Measurements from ENCODE around the gene RAB40C. TPM values are rescaled to one million over a fixed set of nuclear protein-coding genes. Genes with fewer than 3 reads are reported as not detected.

Gene RAB40C
- total RNA-seq, 1 experiment from 2014 or later: 20.8 TPM

DNA sequence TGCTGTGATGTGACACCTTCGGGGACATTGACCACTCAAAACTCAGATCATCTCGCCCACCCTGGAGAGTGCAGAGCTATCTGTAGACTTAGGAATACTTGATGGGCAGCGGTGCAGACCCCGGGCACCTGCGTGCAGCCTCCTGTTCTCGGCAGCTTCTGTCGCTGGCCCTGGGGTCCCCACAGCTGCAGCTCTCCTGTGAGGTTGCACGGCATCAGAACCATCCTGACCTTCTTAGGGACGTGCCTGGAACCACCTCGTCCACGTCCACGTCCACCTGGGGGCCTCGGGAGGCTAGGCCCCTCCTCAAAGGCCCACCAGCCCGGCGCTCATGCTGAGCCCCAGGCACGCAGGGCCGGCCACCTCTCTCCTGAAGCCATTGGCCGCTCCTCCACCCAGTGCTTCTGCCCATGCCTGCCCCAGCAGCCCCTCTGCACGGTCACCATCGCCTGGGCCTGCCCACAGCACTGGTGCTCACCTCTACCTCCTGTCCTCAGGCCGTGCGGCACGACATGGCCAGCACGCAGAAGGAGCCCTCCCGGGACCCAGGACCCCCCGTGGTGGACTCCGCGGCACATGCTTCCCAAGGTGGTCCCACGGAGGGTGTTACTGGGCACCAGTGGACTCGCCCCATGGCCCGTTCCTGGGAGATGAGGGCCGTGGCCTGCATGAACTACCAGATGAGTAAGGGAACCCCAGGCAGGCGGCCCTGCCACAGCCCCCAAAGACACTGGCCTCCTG, 38.6 kb downstream of the RAB40C start:
- no peaks in the 10 kb centered on the region for H3K27me3 ChIP-seq
- DNase-seq: no peak
- H3K4me3 ChIP-seq: no peak overlapping the region
- no peaks in the 10 kb centered on the region for H3K9me3 ChIP-seq
- H3K36me3 ChIP-seq: peaks cover 24% of the 10 kb centered on the region

DNA sequence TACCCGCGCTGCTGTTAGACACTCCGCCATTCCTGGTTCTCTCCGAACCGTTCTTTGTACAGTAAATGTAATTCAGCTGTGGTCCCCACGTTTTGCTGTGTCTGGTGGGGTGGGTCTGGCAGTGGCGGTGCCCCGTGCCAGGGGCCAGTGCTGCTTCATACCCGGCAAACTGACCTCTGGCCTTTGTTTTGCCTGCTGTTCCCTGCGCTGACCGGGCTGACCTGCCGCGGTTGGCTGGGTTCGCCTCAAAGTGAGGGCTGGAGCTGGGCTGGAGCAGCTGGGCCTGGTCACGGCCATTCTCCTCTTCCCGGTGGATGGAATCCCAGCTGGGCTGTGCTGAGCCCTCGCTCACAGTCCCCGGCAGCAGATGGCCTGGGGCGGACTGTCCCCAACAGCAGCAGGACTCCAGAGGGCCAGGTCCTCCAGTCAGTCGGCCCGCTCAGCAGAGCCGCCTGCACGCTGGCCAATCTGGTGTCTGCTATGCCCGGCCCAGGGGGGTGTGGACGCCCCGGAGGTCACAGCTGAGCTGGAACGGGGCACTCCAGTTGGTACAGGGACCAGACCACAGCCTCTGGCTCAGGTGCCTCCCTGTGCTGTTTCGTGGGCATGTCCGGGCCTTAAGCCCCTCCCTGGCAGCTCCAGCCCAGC, 39.4 kb downstream of the RAB40C start:
- Histone ChIP-seq H3K27me3 (no peaks in the 10 kb centered on the region), H3K36me3 (peaks cover 25% of the 10 kb centered on the region)
- no peak for DNase-seq

DNA sequence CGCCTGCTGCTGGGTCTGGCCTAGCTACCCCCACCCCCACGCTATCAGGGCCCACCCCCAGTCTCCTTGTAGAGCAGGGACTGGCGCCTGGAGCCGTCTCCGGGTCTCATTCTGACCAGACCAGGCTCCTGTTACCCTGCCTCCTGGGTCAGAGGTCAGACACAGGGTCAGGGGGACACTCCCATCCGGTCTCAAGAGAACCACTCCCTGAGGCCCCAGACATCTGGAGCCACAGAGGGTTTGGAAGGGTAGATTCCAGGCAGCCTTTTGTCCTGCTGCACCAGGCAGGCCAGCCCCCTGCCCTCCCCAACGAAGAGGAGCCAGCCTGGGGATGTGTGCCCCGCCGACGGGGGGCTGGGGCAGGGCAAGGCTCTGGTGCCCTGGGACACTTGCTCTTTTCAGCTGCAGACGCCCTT, 40.0 kb downstream of the RAB40C start:
- H3K4me3 ChIP-seq: no peak overlapping the region
- DNase-seq: no peak

More for the DNA sequence above, 39.4 kb downstream of the RAB40C start:
- Histone ChIP-seq H3K4me3 (no peak overlapping the region), H3K9me3 (no peaks in the 10 kb centered on the region)

DNA sequence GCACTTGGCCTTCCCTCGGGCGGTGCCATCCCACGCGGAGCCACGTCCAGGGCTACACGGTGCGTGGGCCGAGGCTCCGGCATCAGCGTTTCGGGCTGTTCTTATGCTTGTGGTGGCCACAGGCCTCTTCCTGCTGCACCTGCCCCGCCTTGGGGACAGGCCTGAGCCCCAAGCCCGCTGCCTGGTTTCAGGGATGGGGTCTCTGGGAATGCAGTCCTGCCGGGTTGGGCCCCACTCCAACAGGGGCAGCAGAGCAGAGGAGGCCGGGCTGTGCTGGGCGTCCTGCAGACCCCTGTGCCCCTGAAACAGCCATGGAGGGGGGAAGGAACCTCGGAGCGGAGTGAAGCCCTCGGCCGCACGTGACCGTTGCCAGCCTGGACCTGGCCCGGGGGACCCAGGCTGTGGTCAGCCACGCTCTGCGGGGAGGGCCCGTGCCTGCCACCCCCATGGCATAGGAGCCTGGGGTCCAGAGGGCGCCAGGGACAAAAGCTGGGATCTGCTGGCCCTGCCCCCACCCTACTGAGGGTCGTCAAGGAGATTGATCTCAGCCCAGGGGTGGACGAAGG, 40.5 kb downstream of the RAB40C start:
- H3K36me3 ChIP-seq: peaks cover 30% of the 10 kb centered on the region
- H3K4me3 ChIP-seq: no peak overlapping the region
- DNase-seq: no peak
- no peaks in the 10 kb centered on the region for H3K9me3 ChIP-seq
- no peaks in the 10 kb centered on the region for H3K27me3 ChIP-seq

More for the DNA sequence above, 40.0 kb downstream of the RAB40C start:
- Histone ChIP-seq H3K36me3 (peaks cover 30% of the 10 kb centered on the region), H3K9me3 (no peaks in the 10 kb centered on the region), H3K27me3 (no peaks in the 10 kb centered on the region)

DNA sequence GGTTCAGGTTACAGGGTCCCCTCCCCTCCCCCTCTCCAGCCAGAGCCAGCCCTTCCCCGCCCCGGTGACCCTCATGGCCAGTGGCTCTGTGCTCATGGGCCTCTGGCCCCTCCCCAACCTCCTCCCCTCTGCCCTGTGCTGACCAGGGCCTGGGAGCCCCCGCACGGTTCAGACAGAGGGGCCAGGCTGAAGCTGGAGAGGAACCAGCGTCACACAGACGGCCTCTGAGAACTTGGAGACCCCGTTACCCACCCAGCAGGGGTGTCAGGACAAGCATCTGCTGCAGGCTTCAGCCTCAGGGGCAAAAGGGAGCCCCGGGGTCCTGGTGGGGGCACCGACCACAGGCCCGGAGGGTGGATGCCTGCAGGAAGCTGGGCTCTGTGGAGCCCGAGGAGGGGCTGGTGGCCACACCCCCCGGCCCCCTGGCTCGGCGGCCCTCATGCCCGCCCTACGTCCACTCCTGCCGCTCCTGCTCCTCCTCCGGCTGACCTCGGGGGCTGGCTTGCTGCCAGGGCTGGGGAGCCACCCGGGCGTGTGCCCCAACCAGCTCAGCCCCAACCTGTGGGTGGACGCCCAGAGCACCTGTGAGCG, 41.0 kb downstream of the RAB40C start, which contains the start of gene WFIKKN1:
WFIKKN1 (plus strand) TSS at position 171 of the 591 bp plus-strand sequence; CDS start at position 440, 269 bp downstream.
- H3K4me3 ChIP-seq: no peak within 1 kb of the TSS
- peaks cover 27% of the 10 kb centered on the region for H3K36me3 ChIP-seq
- H3K9me3 ChIP-seq: no peaks in the 10 kb centered on the region
- DNase-seq: no peak
- no peaks in the 10 kb centered on the region for H3K27me3 ChIP-seq

DNA sequence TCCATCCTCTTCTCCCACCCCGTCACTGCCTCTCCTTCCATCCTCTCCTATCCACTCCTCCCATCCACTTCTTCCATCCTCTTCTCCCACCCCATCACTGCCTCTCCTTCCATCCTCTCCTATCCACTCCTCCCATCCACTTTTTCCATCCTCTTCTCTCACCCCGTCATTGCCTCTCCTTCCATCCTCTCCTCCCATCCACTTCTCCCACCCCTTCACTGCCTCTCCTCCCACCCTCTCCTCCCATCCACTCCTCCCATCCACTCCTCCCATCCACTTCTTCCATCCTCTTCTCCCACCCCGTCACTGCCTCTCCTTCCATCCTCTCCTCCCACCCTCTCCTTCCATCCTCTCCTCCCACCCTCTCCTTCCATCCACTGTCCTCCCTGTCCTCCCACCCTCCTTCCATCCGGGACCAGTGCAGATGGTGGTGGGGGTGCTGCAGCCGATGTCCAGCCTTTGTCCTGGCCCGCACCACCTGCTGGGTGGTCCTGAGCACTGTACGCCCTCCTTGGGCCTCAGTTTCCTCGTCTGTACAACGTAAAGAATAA, 42.0 kb downstream of the RAB40C start:
- DNase-seq: no peak
- Histone ChIP-seq H3K4me3 (no peak overlapping the region), H3K36me3 (peaks cover 21% of the 10 kb centered on the region)

DNA sequence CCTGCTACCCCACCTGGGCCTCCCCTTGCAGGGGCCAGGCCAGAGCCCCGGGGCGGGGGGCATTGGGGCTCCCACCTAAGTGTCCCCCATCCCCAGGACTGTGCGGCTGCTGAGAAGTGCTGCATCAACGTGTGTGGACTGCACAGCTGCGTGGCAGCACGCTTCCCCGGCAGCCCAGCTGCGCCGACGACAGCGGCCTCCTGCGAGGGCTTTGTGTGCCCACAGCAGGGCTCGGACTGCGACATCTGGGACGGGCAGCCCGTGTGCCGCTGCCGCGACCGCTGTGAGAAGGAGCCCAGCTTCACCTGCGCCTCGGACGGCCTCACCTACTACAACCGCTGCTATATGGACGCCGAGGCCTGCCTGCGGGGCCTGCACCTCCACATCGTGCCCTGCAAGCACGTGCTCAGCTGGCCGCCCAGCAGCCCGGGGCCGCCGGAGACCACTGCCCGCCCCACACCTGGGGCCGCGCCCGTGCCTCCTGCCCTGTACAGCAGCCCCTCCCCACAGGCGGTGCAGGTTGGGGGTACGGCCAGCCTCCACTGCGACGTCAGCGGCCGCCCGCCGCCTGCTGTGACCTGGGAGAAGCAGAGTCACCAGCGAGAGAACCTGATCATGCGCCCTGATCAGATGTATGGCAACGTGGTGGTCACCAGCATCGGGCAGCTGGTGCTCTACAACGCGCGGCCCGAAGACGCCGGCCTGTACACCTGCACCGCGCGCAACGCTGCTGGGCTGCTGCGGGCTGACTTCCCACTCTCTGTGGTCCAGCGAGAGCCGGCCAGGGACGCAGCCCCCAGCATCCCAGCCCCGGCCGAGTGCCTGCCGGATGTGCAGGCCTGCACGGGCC, 42.8 kb downstream of the RAB40C start:
- Histone ChIP-seq H3K36me3 (peaks cover 15% of the 10 kb centered on the region), H3K27me3 (no peaks in the 10 kb centered on the region), H3K9me3 (no peaks in the 10 kb centered on the region), H3K4me3 (no peak overlapping the region)
- no peak for DNase-seq

More for the DNA sequence above, 42.0 kb downstream of the RAB40C start:
- H3K27me3 ChIP-seq: no peaks in the 10 kb centered on the region
- H3K9me3 ChIP-seq: no peaks in the 10 kb centered on the region

DNA sequence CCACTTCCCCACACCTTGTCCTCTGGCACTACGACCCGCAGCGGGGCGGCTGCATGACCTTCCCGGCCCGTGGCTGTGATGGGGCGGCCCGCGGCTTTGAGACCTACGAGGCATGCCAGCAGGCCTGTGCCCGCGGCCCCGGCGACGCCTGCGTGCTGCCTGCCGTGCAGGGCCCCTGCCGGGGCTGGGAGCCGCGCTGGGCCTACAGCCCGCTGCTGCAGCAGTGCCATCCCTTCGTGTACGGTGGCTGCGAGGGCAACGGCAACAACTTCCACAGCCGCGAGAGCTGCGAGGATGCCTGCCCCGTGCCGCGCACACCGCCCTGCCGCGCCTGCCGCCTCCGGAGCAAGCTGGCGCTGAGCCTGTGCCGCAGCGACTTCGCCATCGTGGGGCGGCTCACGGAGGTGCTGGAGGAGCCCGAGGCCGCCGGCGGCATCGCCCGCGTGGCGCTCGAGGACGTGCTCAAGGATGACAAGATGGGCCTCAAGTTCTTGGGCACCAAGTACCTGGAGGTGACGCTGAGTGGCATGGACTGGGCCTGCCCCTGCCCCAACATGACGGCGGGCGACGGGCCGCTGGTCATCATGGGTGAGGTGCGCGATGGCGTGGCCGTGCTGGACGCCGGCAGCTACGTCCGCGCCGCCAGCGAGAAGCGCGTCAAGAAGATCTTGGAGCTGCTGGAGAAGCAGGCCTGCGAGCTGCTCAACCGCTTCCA, 43.6 kb downstream of the RAB40C start:
- Histone ChIP-seq H3K36me3 (peaks cover 9% of the 10 kb centered on the region), H3K27me3 (no peaks in the 10 kb centered on the region), H3K9me3 (no peaks in the 10 kb centered on the region), H3K4me3 (no peak overlapping the region)
- no peak for DNase-seq

DNA sequence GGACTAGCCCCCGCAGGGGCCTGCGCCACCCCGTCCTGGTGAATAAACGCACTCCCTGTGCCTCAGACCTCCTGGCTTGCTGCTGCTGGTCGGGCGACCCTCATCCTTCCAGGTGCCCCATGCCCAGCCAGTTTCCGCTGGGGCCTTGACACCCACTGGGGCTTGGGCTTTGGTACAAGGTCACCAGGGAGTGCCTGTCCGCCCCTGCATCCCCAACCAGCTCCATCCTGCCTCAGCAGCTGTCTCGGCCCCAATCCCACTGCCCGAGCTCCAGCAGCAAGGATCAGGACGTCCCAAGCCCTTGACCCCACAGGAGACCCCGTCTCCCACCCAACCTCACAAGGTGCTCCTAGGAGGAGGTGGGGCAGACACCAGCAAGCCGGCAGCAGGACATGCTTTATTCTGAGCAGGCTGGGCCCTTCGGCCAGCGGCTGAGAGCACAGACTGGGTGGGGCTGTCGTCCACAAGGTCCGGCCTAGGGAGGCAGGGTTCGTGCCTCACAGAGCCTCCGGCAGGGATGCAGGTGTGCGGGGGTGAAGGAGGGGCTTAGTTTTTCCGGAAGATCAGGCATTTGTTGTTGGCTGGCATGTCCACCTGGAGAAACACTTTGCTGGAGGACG, 44.3 kb downstream of the RAB40C start:
- Histone ChIP-seq H3K4me3 (no peak overlapping the region), H3K27me3 (no peaks in the 10 kb centered on the region), H3K9me3 (no peaks in the 10 kb centered on the region), H3K36me3 (peaks cover 9% of the 10 kb centered on the region)
- no peak for DNase-seq

DNA sequence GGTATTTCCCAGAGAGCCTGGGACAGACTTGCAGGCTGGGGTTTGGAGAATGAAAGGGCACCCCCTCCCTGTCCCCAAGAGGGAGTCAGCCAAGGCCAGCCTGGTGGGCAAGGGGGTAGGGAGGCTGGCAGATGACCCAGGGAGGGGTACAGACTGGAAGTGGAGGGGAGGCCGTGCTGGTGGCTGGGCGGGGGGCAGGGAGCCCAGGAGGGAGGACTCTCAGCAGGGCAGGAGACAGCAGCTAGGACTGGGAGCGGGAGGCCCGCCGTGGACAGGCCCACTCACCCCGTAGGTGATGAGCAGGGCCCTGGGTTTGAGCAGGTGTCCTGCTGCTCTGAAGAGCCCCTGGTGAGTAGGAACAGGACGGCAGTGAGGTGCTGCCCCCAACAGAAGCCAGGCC, 45.1 kb downstream of the RAB40C start:
- no peak for DNase-seq
- Histone ChIP-seq H3K27me3 (no peaks in the 10 kb centered on the region), H3K9me3 (no peaks in the 10 kb centered on the region), H3K36me3 (peaks cover 9% of the 10 kb centered on the region), H3K4me3 (peak overlapping the region; percentile 63)

DNA sequence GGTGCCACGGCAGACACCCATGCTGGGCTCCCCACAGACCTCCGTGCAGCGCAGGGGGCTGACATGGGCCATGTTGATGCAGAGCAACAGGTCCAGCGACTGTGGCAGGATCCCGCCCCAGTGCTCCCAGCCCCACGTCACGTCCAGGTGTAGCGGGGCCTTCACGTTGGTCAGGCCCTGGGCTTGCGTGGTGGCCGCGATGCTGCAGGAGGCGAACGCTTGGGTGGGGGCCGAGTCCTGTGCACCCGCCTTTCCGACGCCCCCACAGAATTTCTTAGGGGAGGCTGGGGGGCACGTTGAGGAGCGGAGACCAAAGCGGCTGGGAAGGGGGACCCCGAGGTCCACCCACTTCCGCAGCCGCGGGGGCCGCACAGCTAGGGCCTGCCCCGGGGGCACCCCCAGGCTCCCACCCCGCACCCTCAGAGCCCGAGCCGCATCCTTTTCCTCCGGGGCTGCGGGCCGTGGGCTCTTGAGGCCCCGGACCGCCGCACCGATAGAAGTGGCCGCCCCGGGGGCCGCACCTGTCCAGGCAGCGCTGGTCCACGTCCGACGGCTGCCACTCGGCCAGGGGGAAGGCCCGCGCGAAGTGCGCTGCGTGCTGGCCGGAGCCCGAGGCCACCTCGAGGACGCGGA, 45.8 kb downstream of the RAB40C start:
- Histone ChIP-seq H3K36me3 (peaks cover 9% of the 10 kb centered on the region), H3K9me3 (no peaks in the 10 kb centered on the region), H3K27me3 (no peaks in the 10 kb centered on the region), H3K4me3 (peak overlapping the region; percentile 63)
- DNase-seq: no peak

DNA sequence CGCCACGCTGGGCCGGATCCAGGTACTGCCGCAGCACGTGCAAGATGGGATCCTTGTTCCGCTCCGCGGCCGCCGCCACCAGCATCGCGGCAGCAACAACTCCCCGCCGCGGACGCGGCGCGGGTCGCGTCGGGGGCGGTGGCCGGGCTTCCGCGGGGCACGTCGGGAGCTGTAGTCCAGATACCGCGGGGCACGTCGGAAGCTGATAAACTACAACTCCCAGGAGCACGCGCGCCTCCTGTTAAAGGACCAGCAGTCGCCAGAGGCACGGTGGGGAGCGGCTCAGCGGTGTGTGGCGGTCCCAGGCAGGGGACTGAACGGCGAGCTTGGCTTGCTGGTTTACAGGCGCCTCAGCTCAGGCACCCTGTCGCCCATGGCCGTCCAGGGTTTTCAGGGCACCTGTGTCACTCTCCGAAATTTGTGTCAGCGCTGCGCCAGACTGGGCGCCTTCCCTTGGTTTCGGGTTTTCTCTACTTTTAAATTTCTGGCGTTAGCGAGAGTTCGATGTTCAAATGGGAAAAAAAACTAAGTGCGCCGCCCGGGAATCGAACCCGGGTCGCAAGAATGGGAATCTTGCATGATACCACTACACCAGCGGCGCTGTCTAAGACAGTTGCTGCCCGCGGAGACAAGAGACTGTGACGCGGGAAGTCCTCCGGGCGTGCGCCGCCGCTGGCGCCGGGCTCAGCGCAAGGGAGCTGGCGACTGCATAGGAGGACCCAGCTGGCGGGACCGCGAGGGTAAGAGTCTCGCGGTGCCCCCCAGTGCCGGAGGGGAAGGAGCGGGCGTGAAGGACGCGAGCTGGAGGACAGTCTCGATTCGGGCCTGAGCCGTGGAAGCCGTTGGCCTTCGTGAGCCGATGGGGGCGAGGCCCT, 46.6 kb downstream of the RAB40C start, which contains the start of gene METTL26:
METTL26 (minus strand) TSS at position 100 of the 875 bp plus-strand sequence; CDS start at position 85, 15 bp downstream.
- peaks cover 9% of the 10 kb centered on the region for H3K36me3 ChIP-seq
- no peaks in the 10 kb centered on the region for H3K27me3 ChIP-seq
- peak; percentile 95 for DNase-seq
- H3K4me3 ChIP-seq: peak within 1 kb of the TSS; percentile 63
- no peaks in the 10 kb centered on the region for H3K9me3 ChIP-seq

DNA sequence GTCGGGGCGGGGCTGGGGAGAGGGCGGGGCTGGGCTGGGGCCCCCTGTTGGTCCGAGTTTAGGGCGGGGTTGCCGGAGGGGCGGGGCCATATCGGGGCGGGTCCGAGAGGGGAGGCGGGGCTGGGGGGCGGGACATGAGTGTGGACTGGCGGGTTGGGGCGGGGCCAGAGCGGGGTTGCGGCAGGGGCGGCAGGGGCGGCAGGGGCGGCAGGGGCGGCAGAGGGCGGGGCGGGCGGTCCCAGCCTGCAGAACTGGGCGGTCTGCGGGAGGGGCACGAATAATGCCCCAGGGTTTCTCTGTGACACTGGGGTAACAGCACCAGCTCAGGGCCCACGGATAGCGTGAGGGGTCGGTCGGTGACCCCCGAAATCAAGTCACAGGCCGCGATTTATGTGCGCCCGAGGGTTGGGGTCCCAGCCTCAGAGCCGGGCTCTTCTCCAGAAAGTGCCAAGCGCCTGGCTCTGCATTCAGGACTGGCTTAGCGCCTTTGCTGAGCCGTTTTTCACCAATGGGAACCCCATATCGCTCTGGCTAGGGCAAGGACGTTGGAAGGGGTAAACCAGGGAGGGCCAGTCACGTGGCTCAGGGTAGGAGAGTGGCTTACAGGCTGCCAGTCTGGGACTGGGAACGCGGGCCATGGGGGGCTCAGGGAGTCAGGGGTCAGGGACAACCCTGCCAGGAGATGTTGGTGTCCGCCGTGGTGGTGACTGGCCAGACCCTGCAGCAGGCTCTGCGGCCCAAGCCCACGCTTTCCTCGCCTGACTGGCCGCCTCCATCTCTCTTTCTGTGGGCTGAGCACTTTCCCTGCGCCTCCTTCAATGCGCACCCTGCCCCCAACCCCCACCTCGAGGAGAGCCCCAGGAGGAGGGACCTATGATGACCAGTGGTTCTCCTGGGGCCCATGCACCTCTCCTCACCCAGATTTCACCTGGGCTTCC, 47.5 kb downstream of the RAB40C start:
- DNase-seq: peak; percentile 83
- H3K36me3 ChIP-seq: peaks cover 9% of the 10 kb centered on the region
- H3K9me3 ChIP-seq: no peaks in the 10 kb centered on the region
- peak overlapping the region; percentile 63 for H3K4me3 ChIP-seq
- no peaks in the 10 kb centered on the region for H3K27me3 ChIP-seq

Data from MG63 (cell line).